Measurements from ENCODE around the gene UBE2I. TPM values are rescaled to one million over a fixed set of nuclear protein-coding genes. Genes with fewer than 3 reads are reported as not detected.

The UBE2I gene
- total and polyA plus RNA-seq, 4 donors = 19.4 to 23.9 (median 22.5) TPM

- no peak for DNase-seq (ENCODE audit: low spot score)
- TF ChIP-seq MAX (IDR thresholded peaks at IDR 0.05) (no peak), ZBTB33 (IDR thresholded peaks at IDR 0.05) (no peak), ATF3 (IDR thresholded peaks at IDR 0.05) (no peak), CTCF (IDR thresholded peaks at IDR 0.05; ENCODE audit: low read depth, low read length, missing input control) (no peak), SP1 (IDR thresholded peaks at IDR 0.05) (no peak), RAD21 (IDR thresholded peaks at IDR 0.05) (no peak)
- no peaks in the 10 kb centered on the region for H3K4me1 ChIP-seq (ENCODE audit: control insufficient read depth in 4 of 4, insufficient read depth in 4 of 4, low read length in 3 of 4)
- no peak overlapping the region for H3K4me3 ChIP-seq (ENCODE audit: low read depth in 1 of 3, low read length in 3 of 3)
- WGBS = 36% methylated on average over 21 of the region's 21 CpGs
- no peak overlapping the region for H3K9ac ChIP-seq (ENCODE audit: low read depth in 1 of 2, low read length in 2 of 2)
- peaks cover 0 to 3% (median 0%) of the 10 kb centered on the region in 4 donors for H3K27me3 ChIP-seq (ENCODE audit: control insufficient read depth in 4 of 4, insufficient read depth in 4 of 4, low read length in 3 of 4)
- no peaks in the 10 kb centered on the region for H3K9me3 ChIP-seq (ENCODE audit: control insufficient read depth in 4 of 4, low read length in 3 of 4)
- no peak overlapping the region for H3K27ac ChIP-seq (ENCODE audit: low read depth in 1 of 2, low read length in 2 of 2)
- H3K36me3 ChIP-seq (ENCODE audit: control insufficient read depth in 4 of 4, insufficient read depth in 3 of 4, low read depth in 1 of 4, low read length in 3 of 4) = no peaks in the 10 kb centered on the region
Measured at GRCh38 chr16:1277617-1278282, 31.7 kb upstream of the UBE2I start.

GRCh38 chr16:1278477-1278876 is 31.0 kb upstream of the UBE2I start:
- no peak for TF ChIP-seq RXRA (IDR thresholded peaks at IDR 0.05)
- no peak for TF ChIP-seq ZBTB33 (IDR thresholded peaks at IDR 0.05)
- no peak for TF ChIP-seq MAX (IDR thresholded peaks at IDR 0.05)
- TF ChIP-seq JUND (IDR thresholded peaks at IDR 0.05) = no peak
- no peak for TF ChIP-seq ATF3 (IDR thresholded peaks at IDR 0.05)
- no peak for TF ChIP-seq REST (IDR thresholded peaks at IDR 0.05)
- TF ChIP-seq RAD21 (IDR thresholded peaks at IDR 0.05) = no peak
- no peak for TF ChIP-seq TAF1 (conservative IDR thresholded peaks at IDR 0.05)
- TF ChIP-seq NR2F2 (IDR thresholded peaks at IDR 0.05) = no peak
- no peak for TF ChIP-seq YY1 (IDR thresholded peaks at IDR 0.05)
- no peak for TF ChIP-seq GABPA (IDR thresholded peaks at IDR 0.05 in 1 of 2, conservative IDR thresholded peaks at IDR 0.05 in 1 of 2)
- no peak for TF ChIP-seq SP1 (IDR thresholded peaks at IDR 0.05)
- TF ChIP-seq EGR1 (IDR thresholded peaks at IDR 0.05; ENCODE audit: low read depth in 2 of 2) = no peak
- no peak for TF ChIP-seq HNF4A (conservative IDR thresholded peaks at IDR 0.05)
- TF ChIP-seq FOXA1 (IDR thresholded peaks at IDR 0.05) = no peak
- no peak for TF ChIP-seq HNF4G (IDR thresholded peaks at IDR 0.05)
- TF ChIP-seq CTCF (IDR thresholded peaks at IDR 0.05; ENCODE audit: low read depth, low read length, missing input control) = no peak
- DNase-seq (ENCODE audit: low spot score) = no peak

More at GRCh38 chr16:1278477-1278876, 31.0 kb upstream of the UBE2I start:
- Histone ChIP-seq H3K27me3 (ENCODE audit: control insufficient read depth in 4 of 4, insufficient read depth in 4 of 4, low read length in 3 of 4) (peaks cover 0 to 3% (median 0%) of the 10 kb centered on the region in 4 donors), H3K4me3 (ENCODE audit: low read depth in 1 of 3, low read length in 3 of 3) (no peak overlapping the region), H3K4me1 (ENCODE audit: control insufficient read depth in 4 of 4, insufficient read depth in 4 of 4, low read length in 3 of 4) (no peaks in the 10 kb centered on the region), H3K9ac (ENCODE audit: low read depth in 1 of 2, low read length in 2 of 2) (no peak overlapping the region), H3K9me3 (ENCODE audit: control insufficient read depth in 4 of 4, low read length in 3 of 4) (no peaks in the 10 kb centered on the region), H3K36me3 (ENCODE audit: control insufficient read depth in 4 of 4, insufficient read depth in 3 of 4, low read depth in 1 of 4, low read length in 3 of 4) (no peaks in the 10 kb centered on the region), H3K27ac (ENCODE audit: low read depth in 1 of 2, low read length in 2 of 2) (no peak overlapping the region)
- WGBS = 8% methylated on average over 18 of the region's 18 CpGs
